NCI-H774 (cell line): Measurements from ENCODE around the gene ZNF282.

Experiments
- DNase-seq: peaks from one replicate; lab custom pipeline; 2025; lab: John Stamatoyannopoulos, UW

ZNF282 gene

DNA sequence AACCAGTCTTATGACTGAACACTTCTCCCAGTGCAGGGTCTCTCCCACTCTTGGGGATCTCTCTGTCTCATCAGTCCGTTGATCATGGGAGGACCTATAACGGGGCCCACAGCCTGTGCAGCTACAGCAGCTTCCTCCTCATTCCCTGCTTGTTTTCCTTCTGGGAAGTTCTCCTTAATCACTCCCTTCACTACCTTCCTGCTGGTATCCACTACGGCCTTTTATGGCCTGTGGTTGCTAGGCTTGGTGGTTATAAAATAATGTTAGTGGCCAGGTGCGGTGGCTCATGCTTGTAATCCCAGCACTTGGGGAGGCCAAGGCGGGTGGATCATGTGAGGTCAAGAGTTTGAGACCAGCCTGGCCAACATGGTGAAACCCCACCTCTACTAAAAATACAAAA is 3.5 kb upstream of the ZNF282 start:
- DNase-seq, result no peak

DNA sequence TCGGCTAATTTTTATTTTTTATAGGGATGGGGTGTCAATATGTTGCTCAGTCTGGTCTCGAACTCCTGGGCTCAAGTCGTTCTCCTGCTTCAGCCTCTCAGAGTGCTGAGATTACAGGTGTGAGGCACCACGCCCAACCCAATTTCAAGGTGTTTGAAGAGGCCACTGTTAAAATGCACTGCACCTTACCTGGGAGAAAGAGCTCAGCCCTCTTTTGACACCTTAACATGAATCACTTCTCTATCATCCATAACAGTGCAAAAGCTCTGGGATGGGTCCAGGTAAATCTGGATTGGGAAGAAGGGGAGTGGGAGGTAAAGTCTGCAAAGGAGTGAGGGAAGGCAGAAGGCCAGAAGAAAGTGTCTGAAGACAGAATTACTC is 557 bp upstream of the ZNF282 start:
- DNase-seq, result no peak

DNA sequence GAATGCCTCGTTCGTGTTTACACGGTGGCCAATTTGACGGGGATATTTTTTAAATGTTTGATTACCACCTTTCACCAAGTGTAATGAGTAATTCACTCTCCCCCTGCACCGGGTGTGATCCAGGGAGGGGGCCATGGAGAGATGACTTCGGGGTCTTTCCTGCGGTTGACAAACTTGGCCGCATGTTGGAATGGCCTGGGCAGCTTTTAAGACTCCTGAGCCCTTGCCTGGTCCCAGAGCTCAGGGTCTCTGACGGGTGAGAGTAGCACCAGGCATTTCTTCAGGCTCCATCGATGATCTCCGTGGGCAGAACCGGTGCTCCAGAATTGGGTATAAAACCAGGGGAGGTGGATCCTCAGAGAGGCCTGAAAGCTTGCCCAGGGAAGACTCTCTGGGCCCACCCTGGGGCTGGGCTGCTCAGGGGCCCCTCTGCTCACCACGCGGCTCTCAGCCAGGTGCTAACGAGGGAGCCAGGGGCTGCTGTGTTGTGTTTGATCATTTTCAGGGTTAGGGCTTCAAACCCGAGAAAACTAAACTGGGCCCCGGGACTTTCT is 882 bp downstream of the ZNF282 start:
- no peak for DNase-seq

DNA sequence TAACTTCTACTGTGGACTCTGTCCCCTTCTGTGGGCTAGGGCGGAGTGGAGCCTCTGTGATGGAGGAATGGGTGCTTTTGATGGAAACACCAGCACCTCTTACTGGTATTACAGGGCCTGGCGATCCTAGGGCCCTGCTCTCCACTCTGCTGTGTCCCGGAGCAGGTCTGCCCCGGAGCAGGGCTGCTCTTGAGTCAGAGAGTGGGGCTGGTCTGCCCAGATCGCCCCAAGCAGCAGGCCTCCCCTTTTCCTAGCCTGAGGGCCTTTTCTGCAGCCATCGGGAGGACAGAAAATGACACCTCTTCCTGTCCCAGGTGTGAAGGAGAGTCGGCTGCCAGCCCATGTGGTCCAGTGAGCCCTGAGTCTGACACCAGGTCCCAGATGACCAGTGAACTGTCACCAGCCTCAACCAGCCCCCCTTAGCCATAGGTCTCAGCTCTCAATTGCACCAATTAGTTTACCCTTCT is 1.4 kb downstream of the ZNF282 start:
- DNase-seq, result no peak

DNA sequence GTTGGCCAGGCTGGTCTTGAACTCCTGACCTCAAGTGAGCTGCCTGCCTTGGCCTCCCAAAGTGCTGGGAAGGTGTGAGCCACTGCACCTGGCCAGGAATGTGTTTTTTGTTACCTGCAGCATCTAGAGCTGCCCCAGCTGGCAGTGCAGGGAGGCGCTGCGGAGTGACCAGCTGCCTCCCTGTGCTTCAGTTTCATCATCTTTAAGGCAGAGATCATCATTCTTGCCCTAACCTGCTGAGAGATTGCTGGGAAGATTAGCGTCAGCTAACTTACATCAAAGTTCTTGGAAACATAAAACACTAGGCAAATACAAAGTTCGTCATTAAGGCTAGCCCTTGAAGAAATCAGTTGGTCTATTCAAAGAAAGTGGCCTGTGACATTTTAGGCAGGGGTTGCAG is 2.3 kb downstream of the ZNF282 start:
- no peak for DNase-seq

DNA sequence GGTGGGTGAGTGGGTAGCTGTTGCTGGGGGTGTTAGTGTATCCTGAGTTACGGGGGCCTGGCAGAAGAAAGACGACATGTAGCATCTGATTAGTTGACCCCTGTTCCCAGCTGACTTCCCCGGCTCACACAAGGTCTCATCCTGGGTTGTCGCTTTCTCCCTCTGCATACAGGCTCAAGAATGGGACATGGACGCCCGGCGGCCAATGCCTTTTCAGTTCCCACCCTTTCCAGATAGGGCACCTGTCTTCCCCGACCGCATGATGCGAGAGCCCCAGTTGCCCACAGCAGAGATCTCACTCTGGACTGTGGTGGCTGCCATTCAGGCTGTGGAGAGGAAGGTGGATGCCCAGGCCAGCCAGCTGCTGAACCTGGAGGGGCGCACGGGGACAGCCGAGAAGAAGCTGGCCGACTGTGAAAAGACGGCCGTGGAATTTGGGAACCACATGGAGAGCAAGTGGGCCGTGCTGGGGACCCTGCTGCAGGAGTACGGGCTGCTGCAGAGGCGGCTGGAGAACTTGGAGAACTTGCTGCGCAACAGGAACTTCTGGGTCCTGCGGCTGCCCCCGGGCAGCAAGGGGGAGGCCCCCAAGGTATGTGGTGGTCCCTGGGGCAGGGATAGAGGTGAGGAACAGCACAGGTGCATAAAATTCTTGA is 2.9 kb downstream of the ZNF282 start:
- DNase-seq, result no peak

DNA sequence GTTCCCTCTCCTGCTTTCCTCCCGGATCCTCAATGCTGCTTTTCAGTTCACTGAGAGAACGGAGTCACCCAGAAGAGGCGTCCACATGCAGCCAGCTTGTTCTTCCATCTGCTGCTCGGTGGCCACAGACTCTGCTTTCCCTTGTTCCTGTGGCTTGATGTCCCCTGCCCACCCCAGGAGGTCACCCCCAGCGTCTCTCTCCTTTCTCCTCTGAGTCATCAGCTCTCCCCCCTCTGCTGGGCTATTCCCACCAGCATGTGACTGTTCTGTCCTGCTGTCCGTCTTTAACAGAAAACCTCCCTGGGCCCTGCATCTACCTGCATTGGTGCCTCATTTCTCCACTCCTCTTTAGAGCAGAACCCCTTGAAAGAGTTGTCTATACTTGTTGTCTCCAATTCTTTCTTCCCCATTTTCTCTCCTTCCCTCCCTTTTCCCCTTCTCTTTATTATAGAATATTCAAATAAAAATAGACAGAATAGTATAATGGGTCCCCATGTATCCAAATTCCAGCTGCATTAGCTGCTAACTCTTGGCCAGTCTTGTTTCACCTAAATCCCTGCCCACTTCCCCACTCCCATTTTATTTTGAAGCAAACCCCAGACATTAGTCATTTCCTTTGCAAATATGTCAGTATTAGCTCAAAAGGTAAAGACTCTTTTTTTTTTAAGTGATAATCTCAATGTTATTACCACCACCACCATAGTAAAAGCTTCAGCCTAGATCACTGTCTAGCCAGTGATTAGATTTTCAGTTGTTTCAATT is 4.1 kb downstream of the ZNF282 start:
- DNase-seq, result no peak

DNA sequence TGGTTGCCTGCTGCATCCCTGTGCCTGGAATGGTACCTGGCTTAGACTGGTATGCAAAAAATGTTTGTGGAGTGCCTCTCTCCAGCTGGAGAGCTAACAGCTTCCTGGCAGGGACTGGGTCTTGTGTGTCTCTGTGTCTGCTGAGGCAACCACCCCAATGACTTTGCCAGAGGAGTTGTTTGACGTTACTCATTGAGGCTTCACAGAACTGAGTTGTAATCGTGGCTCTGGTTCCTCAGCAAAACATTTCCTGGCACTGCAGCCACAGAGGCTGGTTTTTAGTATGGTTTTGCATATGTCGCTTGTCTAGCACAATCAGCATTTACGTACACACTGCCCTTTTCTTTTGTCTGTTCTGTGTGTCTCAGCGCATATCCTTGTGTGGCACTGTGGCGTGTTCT is 7.5 kb downstream of the ZNF282 start:
- DNase-seq, result no peak

DNA sequence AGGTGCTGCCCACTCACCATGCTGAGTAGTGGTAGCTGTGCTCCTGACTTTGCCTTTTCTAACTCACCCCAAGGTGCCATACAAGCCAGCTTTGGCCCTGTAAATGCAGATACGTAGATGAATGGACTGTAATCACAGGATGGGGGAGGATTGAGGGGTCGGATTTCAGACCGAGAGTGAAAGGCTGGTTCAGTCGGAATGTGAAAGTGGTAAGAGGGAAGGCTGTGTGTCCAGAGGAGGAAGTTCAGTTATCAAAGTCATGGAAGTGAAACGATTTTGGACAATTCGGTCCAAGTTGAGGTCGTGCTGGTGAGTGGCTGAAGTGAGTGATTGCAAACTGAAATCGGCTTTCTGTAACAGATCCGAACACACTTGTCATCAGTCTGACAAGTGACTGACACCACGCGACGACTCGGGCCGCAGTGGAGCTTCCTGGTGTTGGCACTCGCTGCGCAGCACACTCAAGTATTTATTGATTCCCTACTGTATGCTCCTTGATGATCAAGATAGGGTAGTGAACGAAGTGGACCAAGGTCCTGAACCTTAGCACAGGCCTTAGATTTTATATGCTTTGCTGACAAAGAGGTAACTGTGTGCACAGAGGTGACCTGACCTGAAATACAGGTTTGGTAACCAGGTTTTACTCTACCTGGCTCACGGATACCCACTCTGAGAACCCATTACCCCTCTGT is 10.5 kb downstream of the ZNF282 start:
- DNase-seq, result no peak

DNA sequence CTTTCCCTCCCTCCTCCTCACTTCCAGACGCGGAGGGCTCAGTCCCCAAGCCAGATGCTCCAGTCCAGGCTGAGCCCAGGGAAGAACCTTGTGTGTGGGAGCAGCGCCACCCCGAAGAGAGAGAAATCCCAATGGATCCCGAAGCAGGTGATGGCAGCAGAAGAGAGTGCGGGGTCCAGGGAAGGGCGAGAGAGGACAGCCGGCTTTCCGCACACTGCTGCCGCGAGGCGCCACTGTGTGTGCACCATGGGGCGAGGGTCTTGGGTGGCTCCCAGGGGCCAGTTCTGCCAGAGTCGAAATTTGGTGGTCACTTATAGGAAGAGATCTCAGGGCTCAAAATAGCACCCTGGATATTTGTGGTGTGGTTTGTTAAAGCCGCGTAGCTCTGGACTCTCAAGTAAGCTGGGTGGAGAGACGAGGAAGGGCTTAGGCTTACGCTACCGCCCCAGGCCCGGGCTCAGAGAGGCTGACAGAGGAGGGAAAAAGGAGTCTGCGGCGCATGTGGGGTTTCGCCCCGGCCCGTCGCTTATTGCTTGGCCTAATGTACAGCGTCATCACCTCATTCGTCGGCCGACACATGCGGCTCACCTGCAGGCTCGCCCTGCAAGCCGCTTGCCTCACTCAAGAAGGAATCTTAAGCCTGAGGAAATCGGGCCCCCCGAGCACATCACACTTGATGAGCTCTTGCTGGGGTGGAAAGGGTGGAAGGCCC is 12.1 kb downstream of the ZNF282 start:
- DNase-seq, result no peak

DNA sequence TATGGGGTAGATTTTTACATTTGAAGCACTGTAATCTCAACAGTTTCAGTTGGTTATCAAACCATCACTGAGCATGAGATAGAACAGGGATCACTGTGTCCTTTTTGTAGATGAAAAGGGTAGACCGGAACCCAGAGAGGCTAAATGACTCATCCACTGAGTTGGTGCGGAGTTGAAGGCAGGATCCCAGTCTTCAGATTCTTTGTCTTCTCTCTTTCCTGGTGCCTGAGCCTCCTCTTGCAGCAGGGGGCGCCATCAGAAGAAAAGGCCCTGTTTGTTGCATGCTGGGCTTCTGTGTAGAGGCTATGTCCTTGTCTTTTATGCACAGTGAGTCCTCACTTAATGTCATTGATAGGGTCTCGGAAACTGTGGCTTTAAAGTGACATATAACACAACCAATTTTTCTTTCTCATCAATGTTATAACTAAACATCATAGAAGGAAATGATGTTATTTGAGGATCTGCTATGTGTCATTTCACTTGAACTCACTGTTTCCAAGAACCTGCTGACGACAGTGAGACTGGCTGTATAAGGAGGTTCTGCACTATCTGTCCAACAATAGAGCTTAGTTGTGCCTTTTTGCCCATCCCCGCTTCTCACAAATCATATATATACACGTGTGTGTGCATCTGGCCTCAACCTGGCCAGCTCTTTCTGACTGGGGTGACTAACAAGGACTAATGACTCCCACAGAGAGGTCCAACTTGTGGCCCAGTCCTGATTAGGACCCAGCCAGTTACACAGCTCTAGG is 14.3 kb downstream of the ZNF282 start:
- DNase-seq, result no peak

DNA sequence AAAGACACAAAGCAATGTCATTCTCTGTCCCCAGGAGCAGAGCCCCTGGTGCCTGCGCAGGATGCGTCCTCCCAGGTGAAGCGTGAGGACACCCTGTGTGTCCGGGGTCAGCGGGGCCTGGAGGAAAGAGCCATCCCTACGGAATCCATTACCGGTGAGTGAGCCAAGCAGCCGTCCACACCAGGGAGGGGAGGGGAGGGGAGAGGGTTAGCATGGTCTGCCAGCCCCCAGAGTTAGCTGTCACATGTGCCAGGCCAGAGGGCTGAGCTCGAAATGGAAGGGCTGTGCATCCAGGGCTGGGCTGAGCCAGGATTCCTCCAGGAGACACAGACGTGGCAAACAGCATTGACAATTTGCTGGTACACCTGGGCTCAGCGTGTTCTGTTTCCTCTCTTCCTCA is 15.2 kb downstream of the ZNF282 start:
- no peak for DNase-seq

DNA sequence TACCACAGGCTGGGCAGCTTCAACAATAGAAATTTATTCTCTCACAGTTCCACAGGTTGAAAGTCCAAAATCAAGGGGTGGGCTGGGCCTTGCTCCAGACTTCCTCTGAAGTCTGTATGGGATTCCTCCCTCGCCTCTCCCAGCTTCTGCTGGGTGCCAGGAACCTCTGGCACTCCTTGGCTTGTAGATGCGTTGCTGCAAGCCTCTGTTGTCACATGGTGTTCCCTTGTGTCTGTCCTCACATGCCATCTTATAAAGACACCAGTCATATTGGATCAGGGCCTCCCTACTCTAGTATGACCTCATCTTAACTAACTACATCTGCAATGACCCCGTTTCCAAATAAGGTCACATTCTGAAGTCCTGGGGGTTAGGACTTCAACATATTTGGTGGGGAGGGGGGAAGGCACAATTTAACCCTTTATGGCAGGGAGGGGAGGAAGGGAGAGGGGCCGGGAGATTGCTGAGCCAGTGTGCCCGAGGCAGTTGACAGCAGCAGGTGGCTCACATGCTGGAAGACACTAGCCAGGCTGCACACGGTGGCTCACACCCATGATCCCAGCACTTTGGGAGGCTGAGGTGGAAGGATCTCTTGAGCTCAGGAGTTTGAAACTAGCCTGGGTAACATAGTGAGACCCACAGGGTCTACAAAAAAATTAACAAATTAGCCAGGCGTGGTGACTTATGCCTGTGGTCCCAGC is 18.8 kb downstream of the ZNF282 start:
- no peak for DNase-seq

DNA sequence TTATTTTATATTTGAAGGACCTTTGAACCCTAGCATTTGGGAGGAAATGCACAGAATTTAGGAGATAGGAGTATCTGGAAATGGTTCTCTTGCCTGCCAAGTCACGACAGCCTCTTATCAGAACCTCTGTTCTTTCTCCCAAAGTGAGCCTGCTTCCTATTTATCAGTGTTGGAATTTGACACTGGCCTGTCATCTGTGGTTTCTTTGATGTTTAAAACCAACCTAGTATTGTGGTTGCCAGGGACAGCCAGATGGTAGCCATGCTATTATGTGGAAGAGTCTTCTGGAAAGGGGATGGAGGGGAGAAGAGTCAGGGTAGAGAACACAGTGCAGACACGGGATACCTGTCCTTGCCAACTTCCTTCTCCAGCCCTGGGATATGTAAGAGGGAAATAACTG is 21.1 kb downstream of the ZNF282 start:
- no peak for DNase-seq

DNA sequence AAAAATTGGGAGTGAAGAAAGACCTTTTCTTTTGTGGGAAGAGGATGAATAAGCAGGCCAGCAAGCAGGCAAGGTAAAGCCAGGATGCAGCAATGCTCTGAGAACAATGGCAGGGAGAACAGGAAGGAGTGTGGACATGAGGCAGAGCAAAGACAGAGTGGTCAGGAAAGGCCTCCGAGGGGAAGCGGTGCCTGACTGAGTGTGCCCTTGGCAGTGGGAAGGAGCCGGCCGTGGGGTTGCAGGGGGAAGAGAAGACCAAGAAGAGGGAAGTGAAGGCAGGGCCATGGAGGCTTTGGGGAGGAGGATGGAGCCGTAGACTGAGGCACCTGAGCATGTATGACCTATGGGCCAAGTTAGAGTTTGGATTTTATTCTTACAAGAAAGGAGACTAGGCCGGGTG is 22.2 kb downstream of the ZNF282 start:
- DNase-seq, result no peak

DNA sequence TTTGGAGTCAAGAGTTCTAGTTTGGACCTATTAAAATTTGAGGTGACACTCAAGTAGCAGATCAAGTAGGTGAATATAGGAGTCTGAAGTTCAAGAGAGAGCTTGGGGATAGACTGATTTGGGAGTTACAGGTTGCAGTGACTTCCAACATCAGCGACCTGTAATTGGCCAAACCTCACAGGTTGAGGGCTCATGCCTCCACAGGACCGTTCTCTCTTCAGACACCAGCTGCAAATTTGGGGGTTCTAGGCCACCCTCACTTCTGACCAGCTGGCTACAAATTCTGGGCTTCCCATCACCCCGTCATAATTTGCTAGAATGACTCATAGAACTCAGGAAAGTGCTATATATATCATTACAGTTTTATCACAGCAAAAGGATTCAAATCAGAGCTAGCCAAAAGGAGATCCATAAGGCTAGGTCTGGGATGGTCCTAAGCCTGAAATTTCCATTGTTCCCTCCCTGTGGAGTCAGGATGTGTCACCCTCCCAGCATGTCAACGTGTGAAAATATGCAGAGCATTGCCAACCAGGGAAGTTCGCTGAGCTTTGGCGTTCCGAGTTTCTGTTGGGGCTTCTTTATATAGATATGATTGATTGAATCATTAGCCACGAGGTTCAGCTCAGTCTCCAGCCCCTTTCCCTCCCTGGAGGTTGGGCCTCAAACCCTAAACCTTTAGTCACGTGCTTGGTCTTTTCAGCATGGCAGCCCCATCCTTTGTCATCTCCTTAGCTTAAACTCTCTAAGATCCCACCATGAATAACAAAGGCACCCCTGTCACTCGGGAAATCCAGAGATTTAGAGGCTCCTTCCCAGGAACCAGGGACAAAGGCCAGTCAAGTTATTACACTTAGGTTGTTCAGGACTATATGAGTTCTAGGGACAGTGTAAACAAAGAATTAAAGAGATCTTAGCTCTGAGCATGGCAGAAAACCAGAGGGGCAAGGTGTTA is 23.4 kb downstream of the ZNF282 start:
- DNase-seq, result no peak

DNA sequence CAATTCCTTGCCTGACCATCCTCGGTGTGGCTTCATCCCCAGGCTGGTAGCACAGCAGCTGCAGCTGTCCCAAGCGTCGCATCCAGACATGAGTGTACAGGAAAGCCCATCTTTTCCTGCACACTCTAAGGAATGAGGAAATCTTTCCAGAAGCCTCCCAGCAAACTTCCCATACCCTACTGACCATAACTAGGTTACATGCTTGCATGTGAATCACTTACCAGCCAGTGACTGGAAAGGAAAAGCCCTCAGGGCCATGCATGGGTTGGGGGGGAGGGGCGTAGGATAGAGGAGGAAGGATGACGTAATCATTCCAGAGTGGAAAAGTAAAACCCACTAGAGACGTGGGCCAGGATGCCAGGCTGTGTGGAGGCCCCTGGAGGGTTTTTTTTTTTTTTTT is 25.2 kb downstream of the ZNF282 start:
- no peak for DNase-seq

DNA sequence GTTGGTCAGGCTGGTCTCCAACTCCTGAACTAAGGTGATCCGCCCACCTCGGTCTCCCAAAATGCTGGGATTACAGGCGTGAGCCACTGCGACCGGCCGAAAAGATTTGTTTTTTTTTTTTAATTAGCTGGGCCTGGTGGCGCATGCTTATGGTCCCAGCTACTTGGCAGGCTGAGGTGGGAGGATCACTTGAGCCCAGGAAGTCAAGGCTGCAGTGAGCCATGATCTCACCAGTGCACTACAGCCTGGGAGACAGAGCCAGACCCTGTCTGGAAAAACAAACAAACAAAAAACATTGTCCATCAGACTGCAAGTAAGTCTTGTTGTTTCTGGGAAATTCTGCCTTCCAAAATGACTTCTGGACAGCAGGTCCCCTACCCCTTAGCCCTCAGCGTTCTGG is 27.8 kb downstream of the ZNF282 start:
- no peak for DNase-seq

DNA sequence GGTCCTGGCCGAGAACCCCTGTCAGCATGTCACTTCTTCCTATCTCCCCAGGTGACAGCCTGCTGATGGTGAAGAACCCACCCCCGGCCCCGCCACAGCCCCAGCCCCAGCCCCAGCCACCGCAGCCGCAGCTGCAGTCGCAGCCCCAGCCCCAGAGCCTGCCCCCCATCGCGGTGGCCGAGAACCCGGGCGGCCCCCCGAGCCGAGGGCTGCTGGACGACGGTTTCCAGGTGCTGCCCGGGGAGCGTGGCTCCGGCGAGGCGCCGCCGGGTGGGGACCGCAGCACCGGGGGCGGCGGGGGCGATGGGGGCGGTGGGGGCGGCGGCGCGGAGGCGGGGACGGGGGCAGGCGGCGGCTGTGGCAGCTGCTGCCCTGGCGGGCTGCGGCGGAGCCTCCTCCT is 28.4 kb downstream of the ZNF282 start:
- no peak for DNase-seq

DNA sequence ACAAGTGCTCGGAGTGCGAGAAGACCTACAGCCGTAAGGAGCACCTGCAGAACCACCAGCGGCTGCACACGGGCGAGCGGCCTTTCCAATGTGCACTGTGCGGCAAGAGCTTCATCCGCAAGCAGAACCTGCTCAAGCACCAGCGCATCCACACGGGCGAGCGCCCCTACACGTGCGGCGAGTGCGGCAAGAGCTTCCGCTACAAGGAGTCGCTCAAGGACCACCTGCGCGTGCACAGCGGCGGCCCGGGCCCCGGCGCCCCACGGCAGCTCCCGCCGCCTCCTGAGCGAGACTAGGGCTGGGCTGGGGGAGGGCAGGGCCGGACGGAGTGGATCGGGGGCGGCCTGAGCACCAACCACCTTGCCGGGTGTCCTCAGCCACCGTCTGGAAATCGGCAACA is 29.0 kb downstream of the ZNF282 start:
- DNase-seq, result no peak
